Osteocyte (in vitro differentiated cells): ENCODE data around the gene RAPSN. TPM values are rescaled to one million over a fixed set of nuclear protein-coding genes. Genes with fewer than 3 reads are reported as not detected.

Experiments used
- DNase-seq: peaks from one replicate; pipeline ENCODE4 v3.0.0; 2021; ENCODE audit warnings: mixed read lengths; ENCODE audit not compliant: unreplicated experiment; ENCODE audit errors: extremely low spot score
- H3K27ac Mint-ChIP-seq: one replicate; pipeline ENCODE4 v1.8.0; 2021; ENCODE audit warnings: mild to moderate bottlenecking, mixed read lengths; ENCODE audit not compliant: unreplicated experiment
- H3K27me3 Mint-ChIP-seq: one replicate; pipeline ENCODE4 v1.8.0; 2021; ENCODE audit warnings: mixed read lengths; ENCODE audit not compliant: unreplicated experiment
- H3K36me3 Mint-ChIP-seq: one replicate; pipeline ENCODE4 v1.8.0; 2021; ENCODE audit warnings: mixed read lengths; ENCODE audit not compliant: unreplicated experiment
- H3K4me1 Mint-ChIP-seq: one replicate; pipeline ENCODE4 v1.8.0; 2021; ENCODE audit warnings: mixed read lengths; ENCODE audit not compliant: unreplicated experiment
- H3K4me3 Mint-ChIP-seq: one replicate; pipeline ENCODE4 v1.8.0; 2021; ENCODE audit warnings: mild to moderate bottlenecking, moderate library complexity, mixed read lengths; ENCODE audit not compliant: unreplicated experiment
- H3K9me3 Mint-ChIP-seq: one replicate; pipeline ENCODE4 v1.8.0; 2021; ENCODE audit warnings: mixed read lengths; ENCODE audit not compliant: unreplicated experiment
- CTCF ChIP-seq: fragments of 200-600 bp; sonication (generic); IDR thresholded peaks from 2 replicates; pipeline ENCODE4 v1.5.0; 2021; ENCODE audit warnings: antibody characterized with exemption, mild to moderate bottlenecking, moderate library complexity
- total RNA-seq: library from RNA; stranded (reverse); gene quantifications from 2 replicates; pipeline ENCODE4 v1.2.1, GENCODE V29; 2021

The RAPSN gene
- total RNA-seq, 1 donor from 2014 or later, result 0.24 TPM

GRCh38 chr11:47403135-47403534 lies 45.8 kb downstream of the RAPSN start:
- no peak for TF ChIP-seq CTCF
- DNase-seq, result no peak
- Mint-ChIP-seq H3K4me1 (peaks cover 19% of the 10 kb centered on the region), H3K4me3 (no peak overlapping the region), H3K36me3 (no peaks in the 10 kb centered on the region), H3K27me3 (no peaks in the 10 kb centered on the region), H3K27ac (no peak overlapping the region), H3K9me3 (no peaks in the 10 kb centered on the region)

GRCh38 chr11:47400768-47401279 lies 48.1 kb downstream of the RAPSN start:
- no peak for TF ChIP-seq CTCF
- peak overlapping the region; percentile 74 for H3K27ac Mint-ChIP-seq
- peak overlapping the region; percentile 43 for H3K4me3 Mint-ChIP-seq
- no peak for DNase-seq
- no peaks in the 10 kb centered on the region for H3K36me3 Mint-ChIP-seq
- no peaks in the 10 kb centered on the region for H3K27me3 Mint-ChIP-seq
- no peaks in the 10 kb centered on the region for H3K9me3 Mint-ChIP-seq
- peaks cover 9% of the 10 kb centered on the region for H3K4me1 Mint-ChIP-seq

GRCh38 chr11:47399860-47400767 lies 48.8 kb downstream of the RAPSN start:
- Mint-ChIP-seq H3K27ac (peak overlapping the region; percentile 74), H3K9me3 (no peaks in the 10 kb centered on the region), H3K4me1 (peaks cover 9% of the 10 kb centered on the region), H3K36me3 (no peaks in the 10 kb centered on the region), H3K4me3 (peak overlapping the region; percentile 65), H3K27me3 (no peaks in the 10 kb centered on the region)
- no peak for TF ChIP-seq CTCF
- DNase-seq, result no peak

- TF ChIP-seq CTCF, result no peak
- H3K36me3 Mint-ChIP-seq, result no peaks in the 10 kb centered on the region
- DNase-seq, result no peak
- H3K9me3 Mint-ChIP-seq, result no peaks in the 10 kb centered on the region
- no peak overlapping the region for H3K4me3 Mint-ChIP-seq
- H3K27ac Mint-ChIP-seq, result no peak overlapping the region
- H3K4me1 Mint-ChIP-seq, result peaks cover 9% of the 10 kb centered on the region
- no peaks in the 10 kb centered on the region for H3K27me3 Mint-ChIP-seq
Observed at GRCh38 chr11:47398551-47398950, 50.4 kb downstream of the RAPSN start.

GRCh38 chr11:47398011-47398410 lies 50.9 kb downstream of the RAPSN start:
- Mint-ChIP-seq H3K27me3 (no peaks in the 10 kb centered on the region), H3K36me3 (no peaks in the 10 kb centered on the region), H3K9me3 (no peaks in the 10 kb centered on the region), H3K4me3 (no peak overlapping the region), H3K27ac (no peak overlapping the region), H3K4me1 (peaks cover 11% of the 10 kb centered on the region)
- DNase-seq, result no peak
- TF ChIP-seq CTCF, result no peak
